Suprapubic skin (tissue), 4 donors: Measurements from ENCODE around the gene SH3BP4. TPM values are rescaled to one million over a fixed set of nuclear protein-coding genes. Genes with fewer than 3 reads are reported as not detected.

Source experiments
- DNase-seq, 2 donors: peaks; one replicate each; pipeline ENCODE4 v3.0.0-alpha.2; 2019; ENCODE audit warnings: low spot score in 2 of 2
- H3K27ac ChIP-seq: fragments of 200-600 bp; sonication (generic); one replicate; pipeline ENCODE4 v1.5.1; 2019
- H3K27me3 ChIP-seq: fragments of 200-600 bp; sonication (generic); one replicate; pipeline ENCODE4 v1.5.1; 2019
- H3K36me3 ChIP-seq: fragments of 200-600 bp; sonication (generic); one replicate; pipeline ENCODE4 v1.5.1; 2019
- H3K4me1 ChIP-seq: fragments of 200-600 bp; sonication (generic); one replicate; pipeline ENCODE4 v1.5.1; 2019
- H3K4me3 ChIP-seq: fragments of 200-600 bp; sonication (generic); one replicate; pipeline ENCODE4 v1.5.1; 2019; ENCODE audit warnings: mild to moderate bottlenecking
- H3K9me3 ChIP-seq: fragments of 200-600 bp; sonication (generic); one replicate; pipeline ENCODE4 v1.5.1; 2019
- EP300 ChIP-seq: sonication (generic); formaldehyde crosslinking; IDR thresholded peaks from one replicate; pipeline ENCODE4 v1.6.1; 2017; ENCODE audit warnings: antibody characterized with exemption
- POLR2A ChIP-seq, 2 donors: fragments of 450-650 bp; IDR thresholded peaks; one replicate each; pipeline ENCODE4 v1.6.1; 2017; ENCODE audit warnings: antibody characterized with exemption in 2 of 2, mild to moderate bottlenecking in 2 of 2, moderate library complexity in 2 of 2
- POLR2AphosphoS5 ChIP-seq, 3 donors: sonication (generic); formaldehyde crosslinking; IDR thresholded peaks; one replicate each; pipeline ENCODE4 v1.6.1; 2017; ENCODE audit warnings: antibody characterized with exemption in 3 of 3
- WGBS: methylation state at CpG from one replicate; pipeline ENCODE4 v1.1.5; 2018; 5-methylcytosine and 5-hydroxymethylcytosine counted together
- total RNA-seq, 4 donors: library from RNA; depleted of rRNA; stranded (reverse); fragments of >200 nt; gene quantifications; one replicate each; pipeline ENCODE4 v1.1.0, GENCODE V29; 2016
- TF ChIP-seq, protein P1 (sequence below), 2 donors: fragments of 200-600 bp in 1 of 2; fragments of 450-650 bp in 1 of 2; sonication (generic) in 1 of 2; IDR thresholded peaks; one replicate each; pipeline ENCODE4 v1.5.1; 2016 to 2019; ENCODE audit warnings: antibody characterized with exemption in 2 of 2, mild to moderate bottlenecking in 1 of 2, moderate library complexity in 1 of 2

SH3BP4 gene
- total RNA-seq, 4 donors from 2014 or later = 38.6 to 82.6 (median 58.6) TPM

DNA sequence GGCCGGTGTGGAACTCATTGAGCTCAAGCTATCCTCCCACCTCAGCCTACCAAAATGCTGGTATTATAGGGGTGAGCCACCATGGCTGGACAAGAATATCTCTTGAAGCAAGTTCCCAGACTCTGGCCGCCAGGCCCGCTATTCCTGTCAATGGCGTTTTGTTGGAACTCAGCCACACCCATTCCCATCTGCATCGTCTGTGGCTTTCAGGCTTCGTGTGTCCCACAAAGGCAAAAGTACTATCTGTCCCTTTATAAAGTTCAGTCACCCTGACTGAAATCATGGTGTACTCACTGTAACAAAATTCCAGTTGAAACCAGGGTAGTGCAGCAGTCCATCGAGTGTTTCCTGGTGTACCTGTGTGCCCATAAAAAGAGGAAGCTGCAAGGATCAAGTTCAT lies 96.7 kb downstream of the SH3BP4 start:
- H3K27ac ChIP-seq = peak overlapping the region; percentile 59
- H3K4me3 ChIP-seq = no peak overlapping the region
- peaks cover 42% of the 10 kb centered on the region for H3K4me1 ChIP-seq

DNA sequence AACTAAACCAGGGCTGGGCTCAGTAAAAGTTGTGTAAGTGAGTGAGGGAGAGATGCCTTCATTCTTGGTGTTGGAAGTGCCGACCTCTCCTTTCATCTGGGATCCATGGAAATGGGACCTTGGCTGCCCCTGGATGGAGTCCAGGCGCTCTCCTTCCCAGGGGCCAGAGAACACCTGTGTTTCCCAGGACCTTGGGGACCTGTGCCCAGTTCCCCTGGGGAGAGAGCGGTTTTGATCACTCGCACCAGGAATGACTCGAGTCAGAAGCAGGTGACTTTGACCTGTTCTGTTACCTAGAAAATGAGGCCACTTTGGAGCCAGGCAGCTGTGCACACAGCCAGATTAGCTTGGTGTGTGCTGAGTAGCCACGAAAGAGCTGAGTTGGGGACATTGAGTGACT lies 97.3 kb downstream of the SH3BP4 start:
- H3K4me1 ChIP-seq = peaks cover 42% of the 10 kb centered on the region
- H3K4me3 ChIP-seq = no peak overlapping the region
- peak overlapping the region; percentile 21 for H3K27ac ChIP-seq
- DNase-seq = peak in 1 of 2 donors; percentile 44
- TF ChIP-seq POLR2A (IDR thresholded peaks at IDR 0.05) = no peak
- TF ChIP-seq EP300 = no peak
- no peak for TF ChIP-seq POLR2AphosphoS5 (IDR thresholded peaks at IDR 0.05)
- TF ChIP-seq, protein P1, sequence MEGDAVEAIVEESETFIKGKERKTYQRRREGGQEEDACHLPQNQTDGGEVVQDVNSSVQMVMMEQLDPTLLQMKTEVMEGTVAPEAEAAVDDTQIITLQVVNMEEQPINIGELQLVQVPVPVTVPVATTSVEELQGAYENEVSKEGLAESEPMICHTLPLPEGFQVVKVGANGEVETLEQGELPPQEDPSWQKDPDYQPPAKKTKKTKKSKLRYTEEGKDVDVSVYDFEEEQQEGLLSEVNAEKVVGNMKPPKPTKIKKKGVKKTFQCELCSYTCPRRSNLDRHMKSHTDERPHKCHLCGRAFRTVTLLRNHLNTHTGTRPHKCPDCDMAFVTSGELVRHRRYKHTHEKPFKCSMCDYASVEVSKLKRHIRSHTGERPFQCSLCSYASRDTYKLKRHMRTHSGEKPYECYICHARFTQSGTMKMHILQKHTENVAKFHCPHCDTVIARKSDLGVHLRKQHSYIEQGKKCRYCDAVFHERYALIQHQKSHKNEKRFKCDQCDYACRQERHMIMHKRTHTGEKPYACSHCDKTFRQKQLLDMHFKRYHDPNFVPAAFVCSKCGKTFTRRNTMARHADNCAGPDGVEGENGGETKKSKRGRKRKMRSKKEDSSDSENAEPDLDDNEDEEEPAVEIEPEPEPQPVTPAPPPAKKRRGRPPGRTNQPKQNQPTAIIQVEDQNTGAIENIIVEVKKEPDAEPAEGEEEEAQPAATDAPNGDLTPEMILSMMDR (IDR thresholded peaks at IDR 0.05) = no peak
- no peaks in the 10 kb centered on the region for H3K9me3 ChIP-seq
- H3K36me3 ChIP-seq = peaks cover 20% of the 10 kb centered on the region
- no peaks in the 10 kb centered on the region for H3K27me3 ChIP-seq
- WGBS = 75% methylated on average over 6 of the region's 6 CpGs

More for the DNA sequence above, 96.7 kb downstream of the SH3BP4 start:
- peak in 1 of 2 donors; percentile 61 for DNase-seq
- H3K36me3 ChIP-seq = peaks cover 19% of the 10 kb centered on the region
- no peaks in the 10 kb centered on the region for H3K27me3 ChIP-seq
- 78% methylated on average over 7 of the region's 7 CpGs for WGBS
- no peaks in the 10 kb centered on the region for H3K9me3 ChIP-seq
- TF ChIP-seq POLR2AphosphoS5 (IDR thresholded peaks at IDR 0.05) = no peak
- TF ChIP-seq EP300 = no peak
- no peak for TF ChIP-seq POLR2A (IDR thresholded peaks at IDR 0.05)
- TF ChIP-seq, protein P1 (IDR thresholded peaks at IDR 0.05) = no peak

DNA sequence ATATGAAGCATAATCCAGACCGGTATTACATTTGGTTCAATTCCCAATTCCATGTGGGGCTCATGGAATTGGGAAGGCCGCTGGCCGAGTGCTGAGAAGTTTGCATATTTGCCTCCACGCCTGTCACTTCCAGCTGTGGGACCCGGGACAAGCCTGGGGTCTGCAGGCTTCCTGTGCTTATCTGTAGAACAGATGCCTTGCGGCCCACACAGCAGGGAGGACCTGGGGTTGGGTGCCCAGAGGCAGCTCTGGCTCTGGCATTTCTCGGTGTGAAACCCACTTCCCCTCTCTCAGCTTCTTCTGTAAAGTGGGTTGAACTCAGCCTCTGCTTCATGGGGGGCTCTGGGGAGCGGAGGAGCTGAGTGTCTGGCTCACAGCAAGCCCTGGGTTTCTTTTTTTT lies 97.9 kb downstream of the SH3BP4 start:
- Histone ChIP-seq H3K36me3 (peaks cover 25% of the 10 kb centered on the region), H3K27ac (peak overlapping the region; percentile 34), H3K9me3 (no peaks in the 10 kb centered on the region), H3K4me1 (peaks cover 42% of the 10 kb centered on the region), H3K27me3 (no peaks in the 10 kb centered on the region), H3K4me3 (no peak overlapping the region)
- 75% methylated on average over 8 of the region's 8 CpGs for WGBS
- peak; percentile 40 to 73 for DNase-seq
- TF ChIP-seq POLR2A (IDR thresholded peaks at IDR 0.05) (no peak), POLR2AphosphoS5 (IDR thresholded peaks at IDR 0.05) (no peak), EP300 (no peak)
- TF ChIP-seq, protein P1 (IDR thresholded peaks at IDR 0.05) = no peak

DNA sequence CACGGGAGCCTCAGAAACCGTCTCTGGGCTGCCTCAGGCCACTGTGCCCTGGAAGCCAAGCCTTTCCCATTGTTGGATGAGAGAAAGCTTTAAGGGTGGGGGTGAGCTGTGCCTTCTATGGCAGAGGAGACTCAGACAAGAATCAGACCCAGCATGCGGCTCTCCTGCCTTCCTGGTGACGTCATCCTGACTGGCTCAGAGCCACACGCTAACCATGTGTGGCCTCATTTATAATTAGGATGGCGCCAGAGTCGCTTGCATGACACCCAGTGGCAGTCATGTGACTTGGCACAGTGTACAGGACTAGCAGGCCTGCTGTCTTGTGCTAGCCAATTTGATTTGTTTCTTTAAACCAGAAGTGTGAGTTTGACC lies 99.1 kb downstream of the SH3BP4 start:
- Histone ChIP-seq H3K27me3 (no peaks in the 10 kb centered on the region), H3K36me3 (peaks cover 28% of the 10 kb centered on the region), H3K27ac (peak overlapping the region; percentile 66), H3K4me1 (peaks cover 38% of the 10 kb centered on the region), H3K9me3 (no peaks in the 10 kb centered on the region), H3K4me3 (no peak overlapping the region)
- peak; percentile 96 for DNase-seq
- TF ChIP-seq POLR2A (IDR thresholded peaks at IDR 0.05) (no peak), POLR2AphosphoS5 (IDR thresholded peaks at IDR 0.05) (peak; percentile 51 to 84 (median 59)), EP300 (no peak)
- TF ChIP-seq, protein P1 (IDR thresholded peaks at IDR 0.05) = no peak
- WGBS = 18% methylated on average over 5 of the region's 7 CpGs

DNA sequence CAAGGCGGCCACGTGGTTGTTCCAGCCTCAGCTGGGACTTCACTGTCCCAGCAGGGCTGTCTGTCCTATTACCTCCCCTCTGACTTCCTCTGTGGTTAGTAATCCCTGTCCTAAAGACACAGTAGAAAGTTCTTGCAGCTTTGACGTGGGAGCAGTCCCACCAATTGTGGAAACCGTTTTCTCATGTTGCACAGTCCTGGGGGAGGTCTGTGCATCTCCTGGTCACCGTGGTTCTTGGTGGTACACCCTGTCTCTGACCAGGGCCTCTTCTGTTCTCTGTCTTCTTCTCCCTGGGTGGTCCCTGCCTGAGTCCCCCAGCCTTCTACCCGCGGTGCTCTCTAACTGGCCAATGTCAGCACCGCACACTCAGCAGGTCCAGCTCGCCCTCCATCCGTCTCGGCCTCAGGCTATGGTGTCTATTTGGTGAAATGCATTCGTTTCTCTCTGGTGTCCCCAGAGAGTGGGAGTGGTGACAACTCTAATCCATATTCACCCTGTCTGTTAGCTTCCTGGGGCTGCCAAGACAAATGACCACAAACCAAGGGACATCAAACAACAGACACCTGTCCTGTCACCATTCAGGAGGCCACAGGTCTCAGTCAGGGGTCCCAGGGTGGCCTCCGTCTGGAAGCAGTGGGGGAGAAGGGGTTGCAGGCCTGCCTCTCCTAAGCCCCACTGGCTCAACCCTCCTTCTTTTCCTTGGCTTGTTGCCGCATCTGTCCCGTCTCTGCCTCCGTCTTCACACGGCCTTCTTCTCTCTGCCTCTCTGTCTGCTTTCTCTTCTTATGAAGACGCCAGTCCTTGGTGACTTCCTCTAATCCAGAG lies 99.8 kb downstream of the SH3BP4 start:
- WGBS = 60% methylated on average over 18 of the region's 18 CpGs
- Histone ChIP-seq H3K27me3 (no peaks in the 10 kb centered on the region), H3K4me1 (peaks cover 38% of the 10 kb centered on the region), H3K4me3 (no peak overlapping the region), H3K9me3 (no peaks in the 10 kb centered on the region), H3K27ac (peak overlapping the region; percentile 66), H3K36me3 (peaks cover 28% of the 10 kb centered on the region)
- no peak for DNase-seq
- no peak for TF ChIP-seq EP300
- TF ChIP-seq POLR2AphosphoS5 (IDR thresholded peaks at IDR 0.05) = peak in 1 of 3 donors; percentile 0
